Anterior cingulate cortex (tissue), 58 donors: ENCODE data around the gene OSBPL6.
"Not testable (repeated sequence)": the region's sequence is repeated elsewhere in the genome, so short reads cannot be mapped to it uniquely, and the experiment has no call there.

Experiments
- DNase-seq, 58 donors: peaks; one replicate each; lab custom pipeline; 2025; lab: John Stamatoyannopoulos, UW

The OSBPL6 gene

GRCh38 chr2:178292586-178292985 lies 98.3 kb downstream of the OSBPL6 start:
- no peak for DNase-seq

DNA sequence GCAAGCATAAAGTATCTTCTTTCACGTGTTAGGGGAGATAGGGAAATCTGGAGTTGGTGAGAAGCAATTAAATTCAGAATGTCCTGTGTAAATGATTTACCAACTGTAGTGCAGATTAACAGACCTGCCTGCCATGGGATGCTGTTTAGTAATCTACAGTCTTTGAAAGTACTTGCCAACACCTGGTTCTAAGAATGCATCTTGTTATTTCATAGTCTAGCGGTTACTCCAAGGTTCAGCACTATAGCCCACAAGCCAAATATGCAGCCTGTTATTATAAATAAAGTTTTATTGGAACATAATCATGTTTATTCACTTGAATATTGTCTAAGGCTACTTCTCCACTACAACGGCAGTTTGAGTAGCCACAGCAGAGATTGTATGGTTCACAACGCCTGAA lies 100.8 kb downstream of the OSBPL6 start:
- DNase-seq, result no peak

DNA sequence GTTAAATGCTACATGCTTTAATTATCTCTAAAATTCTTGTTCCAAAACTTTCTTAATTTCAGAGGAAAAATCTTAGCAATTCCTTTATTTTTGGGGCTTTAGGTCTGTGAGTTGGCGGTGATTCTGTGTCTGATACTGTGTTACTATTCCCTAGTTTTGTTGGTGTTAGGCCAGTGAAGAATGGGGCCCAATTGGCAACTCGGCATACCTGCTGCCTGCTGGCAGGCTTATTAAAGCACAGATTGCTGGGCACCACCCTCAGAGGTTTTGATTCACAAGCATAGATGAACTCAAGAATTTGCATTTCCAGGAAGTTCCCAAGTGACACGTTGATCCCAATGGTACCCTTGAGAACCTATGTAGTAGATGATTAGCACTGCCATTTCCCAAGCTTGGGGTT lies 101.6 kb downstream of the OSBPL6 start:
- DNase-seq, result no peak

DNA sequence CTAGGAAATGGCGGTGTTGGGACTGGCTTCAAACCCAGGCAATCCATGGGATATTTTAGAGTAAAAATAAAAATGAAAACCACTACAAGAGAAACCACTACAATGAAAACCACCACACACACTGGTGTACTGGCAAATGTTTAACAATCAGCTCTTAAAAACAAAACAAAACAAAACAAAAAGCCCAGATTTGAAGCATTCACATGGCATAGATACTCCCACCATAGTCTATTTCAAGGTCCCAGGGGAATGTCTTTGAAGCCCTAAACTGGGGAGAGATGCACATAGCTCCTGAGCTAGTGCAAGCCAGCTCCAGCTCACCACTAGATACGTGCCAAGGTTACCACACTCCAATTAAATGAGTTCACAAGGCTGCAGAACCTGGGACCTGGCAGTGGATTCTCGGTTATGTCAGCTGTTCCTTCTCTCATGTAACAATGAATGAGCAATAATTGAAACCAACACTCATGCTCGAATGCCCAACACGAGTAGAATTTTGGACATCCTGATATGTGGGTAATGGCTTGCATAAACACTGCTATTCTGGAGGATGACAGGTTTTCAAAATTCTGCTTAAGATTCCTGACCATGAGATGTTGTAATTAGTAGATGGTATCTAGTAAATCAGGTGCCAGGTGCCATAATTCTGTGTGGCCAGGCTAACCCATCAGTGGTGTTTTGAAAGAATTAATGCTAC lies 102.2 kb downstream of the OSBPL6 start:
- DNase-seq, result no peak

DNA sequence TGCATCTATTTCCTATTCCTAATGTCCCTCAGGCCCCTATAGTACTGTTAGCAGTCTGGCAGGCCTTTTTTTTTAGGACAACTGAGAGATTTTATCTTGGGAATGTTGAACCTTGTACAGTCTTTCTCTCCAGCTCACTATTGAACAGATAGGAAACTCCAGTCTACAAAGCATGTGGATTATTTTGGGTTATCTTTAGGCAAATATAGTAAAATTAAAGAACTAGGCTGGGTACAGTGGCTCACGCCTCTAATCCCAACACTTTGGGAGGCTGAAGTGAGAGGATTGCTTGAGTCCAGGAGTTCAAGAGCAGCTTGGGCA lies 102.7 kb downstream of the OSBPL6 start:
- DNase-seq, result no peak

GRCh38 chr2:178298785-178299212 lies 104.5 kb downstream of the OSBPL6 start:
- DNase-seq, result no peak

DNA sequence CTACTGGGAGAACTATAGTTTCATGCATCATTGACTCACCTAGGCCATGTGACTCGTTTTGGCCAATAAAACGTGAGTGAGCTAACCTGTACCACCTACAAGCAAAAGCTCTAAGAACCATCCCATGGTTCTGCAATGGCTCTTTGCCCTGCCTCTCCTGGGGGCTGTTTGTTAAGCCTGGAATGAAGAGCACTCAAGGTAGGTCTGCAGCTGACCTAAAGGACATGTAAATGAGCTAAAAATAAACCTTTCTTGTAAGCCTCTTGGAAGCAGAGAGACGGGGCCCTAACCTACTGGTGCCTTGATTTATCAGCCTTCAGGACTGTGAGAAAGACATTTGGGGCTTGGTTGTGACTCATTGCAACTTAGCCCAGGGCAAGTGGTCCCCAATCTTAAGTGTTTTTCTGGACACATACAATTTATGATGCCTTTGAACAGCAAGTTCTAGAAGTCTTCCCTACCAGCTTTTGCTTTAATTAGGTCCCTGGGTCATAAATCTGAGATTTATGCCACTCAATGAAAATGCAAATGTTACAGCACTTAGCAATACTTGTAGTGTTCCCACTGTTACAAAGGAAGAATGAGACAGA lies 107.4 kb downstream of the OSBPL6 start:
- no peak for DNase-seq

DNA sequence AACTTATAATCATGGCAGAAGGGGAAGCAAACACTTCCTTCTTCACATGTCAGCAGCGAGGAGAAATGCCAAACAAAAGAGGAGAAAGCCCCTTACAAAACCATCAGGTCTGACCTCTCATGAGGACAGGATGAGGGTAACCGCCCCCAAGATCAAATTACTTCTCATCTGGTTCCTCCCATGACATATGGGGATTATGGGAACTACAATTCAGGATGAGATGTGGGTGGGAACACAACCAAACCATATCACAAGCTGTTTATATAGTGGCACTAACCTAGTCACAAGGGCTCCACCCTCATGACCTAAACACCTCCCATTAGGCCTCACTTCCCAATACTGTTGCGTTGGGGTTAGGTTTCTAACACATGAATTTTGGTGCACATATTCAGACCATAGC lies 110.0 kb downstream of the OSBPL6 start:
- DNase-seq, result no peak

DNA sequence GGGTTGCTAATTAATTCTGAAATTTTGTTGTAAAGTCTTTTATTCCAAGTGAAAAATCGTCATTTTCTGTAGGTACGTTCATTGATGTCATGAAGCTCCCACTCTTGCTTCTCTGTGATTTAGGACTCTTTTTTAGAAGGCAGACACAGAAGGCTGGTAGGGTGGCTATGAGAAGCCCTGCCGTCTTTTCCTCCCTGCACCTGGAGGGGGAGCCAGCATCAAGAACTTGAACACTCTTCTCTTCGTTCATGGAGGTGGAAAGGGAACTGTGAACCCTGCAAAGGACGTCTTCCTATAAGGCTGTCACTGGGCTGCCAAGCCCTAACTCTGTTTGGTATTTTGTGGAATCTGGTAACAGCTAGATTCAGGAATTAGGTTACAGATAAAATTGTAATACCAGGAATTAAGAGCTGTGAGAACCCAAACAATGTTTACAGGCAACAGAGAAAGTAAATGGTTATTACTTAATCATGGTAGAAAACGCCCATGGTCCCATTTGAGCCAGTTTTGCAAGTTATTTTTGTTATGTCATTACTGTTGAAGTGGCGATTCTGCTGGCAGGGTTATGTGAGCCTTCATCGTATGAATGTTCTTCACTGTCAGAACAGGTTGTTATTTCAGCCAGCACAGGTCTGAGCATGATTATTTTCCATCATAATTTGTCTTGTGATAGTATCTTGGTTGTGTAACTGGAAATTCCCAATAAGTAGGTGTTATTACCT lies 112.2 kb downstream of the OSBPL6 start:
- DNase-seq, result peak in 8 of 58 donors; percentile 6 to 24 (median 14)

DNA sequence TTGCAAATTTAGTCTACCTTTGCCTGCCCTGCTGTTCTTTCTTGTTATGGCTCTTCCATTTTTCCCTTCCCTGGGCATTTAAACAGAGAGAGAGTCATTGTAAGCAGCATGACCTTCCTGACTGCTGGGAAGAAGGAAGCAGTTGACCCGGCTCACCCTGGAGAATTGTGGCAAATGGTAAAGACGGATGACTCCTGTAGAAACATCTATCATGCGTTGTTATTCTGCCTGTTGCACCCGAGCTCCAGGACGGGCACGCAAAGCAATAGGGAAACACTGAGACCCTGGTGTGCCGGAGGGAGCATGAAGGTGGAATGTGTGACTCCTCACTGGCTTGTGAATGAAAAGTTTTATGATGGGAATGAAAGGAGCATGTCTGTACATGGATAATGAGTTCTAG lies 113.3 kb downstream of the OSBPL6 start:
- no peak for DNase-seq

DNA sequence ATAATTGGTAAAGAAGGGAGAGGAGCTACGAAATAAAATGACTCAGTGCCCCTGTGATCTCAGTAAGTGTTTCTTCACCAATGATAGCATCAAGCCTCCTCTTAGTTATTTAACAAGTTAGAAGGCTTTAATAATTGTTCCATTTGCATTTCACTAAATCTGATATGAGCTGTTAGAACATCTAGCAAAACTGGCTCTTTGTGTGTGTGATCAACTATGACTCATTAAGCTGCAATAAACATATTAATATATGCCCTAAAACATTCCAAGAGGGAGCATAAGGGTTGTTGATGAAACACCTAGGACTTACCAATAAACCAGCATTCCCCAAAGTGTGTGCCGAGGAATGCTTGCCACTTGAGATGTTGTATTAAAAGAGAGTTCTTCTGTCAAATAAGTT lies 115.2 kb downstream of the OSBPL6 start:
- DNase-seq, result no peak

DNA sequence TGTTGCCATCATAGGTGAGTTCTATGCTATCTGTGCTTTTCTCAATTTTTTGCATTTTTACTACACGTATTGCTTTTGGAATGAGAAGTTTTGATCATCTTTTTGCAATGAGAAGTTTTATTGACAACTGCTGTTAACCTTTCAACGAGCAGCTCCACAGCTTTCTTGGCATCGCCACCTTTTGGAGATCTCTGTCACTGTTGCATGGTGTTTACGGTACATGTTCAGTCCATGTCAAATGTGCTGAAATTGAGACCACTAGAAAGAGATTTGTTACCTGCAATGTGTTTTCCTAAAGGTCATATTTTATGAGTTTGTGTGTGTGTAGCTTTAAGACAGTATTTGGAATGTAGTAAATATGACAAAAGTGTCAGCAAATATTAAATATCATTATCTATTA lies 120.8 kb downstream of the OSBPL6 start:
- no peak for DNase-seq

DNA sequence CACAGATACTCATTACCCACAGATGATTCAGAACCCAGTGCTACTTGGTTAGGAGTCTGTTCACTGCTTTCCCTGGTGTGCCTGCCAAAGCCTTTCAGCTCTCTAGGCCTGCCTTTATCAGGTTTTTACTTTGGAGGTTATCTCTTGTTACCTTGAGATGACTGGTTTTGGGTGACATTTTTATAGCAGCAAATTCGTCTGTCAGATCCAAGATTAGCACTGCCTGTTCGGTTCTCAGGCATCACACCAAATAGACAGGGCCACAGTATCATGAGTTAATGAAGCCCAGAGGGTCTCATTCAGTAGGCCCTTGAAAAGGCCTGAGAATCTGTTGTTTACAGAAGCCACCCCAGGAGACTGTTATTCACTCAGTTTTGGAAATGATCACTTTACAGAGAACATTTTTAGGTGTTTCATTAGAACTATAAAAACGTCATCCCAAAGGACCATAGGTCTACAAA lies 121.2 kb downstream of the OSBPL6 start:
- no peak for DNase-seq

- no peak for DNase-seq
These were observed 123.5 kb downstream of the OSBPL6 start for GRCh38 chr2:178317811-178318210.

DNA sequence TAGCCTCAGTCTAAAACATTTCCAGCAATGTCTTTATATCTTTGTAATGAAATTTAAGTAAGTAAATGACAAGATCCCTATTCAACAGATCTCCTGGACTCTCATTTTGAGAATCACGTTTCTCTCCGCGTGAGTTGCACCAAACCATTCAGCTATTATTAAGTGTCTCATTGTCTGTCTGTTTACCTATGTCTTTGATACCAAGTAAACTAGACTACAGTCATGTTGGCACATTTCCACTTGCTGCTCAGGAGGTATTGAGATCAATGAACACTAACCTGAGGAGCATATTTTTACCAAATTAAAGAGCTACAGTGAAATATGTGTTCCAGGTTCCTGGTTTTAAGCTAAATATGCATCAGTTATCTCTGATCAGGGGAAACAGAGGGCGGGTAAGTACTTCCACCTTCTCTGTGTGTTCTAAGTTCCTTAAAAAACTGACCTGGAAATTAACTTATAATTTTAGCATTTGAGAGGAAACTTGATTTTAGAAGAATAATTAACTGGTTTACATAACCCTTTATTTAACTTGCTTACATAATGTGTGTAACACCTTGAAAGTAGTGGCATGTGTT lies 125.8 kb downstream of the OSBPL6 start:
- DNase-seq, result no peak

GRCh38 chr2:178322068-178322467 lies 127.8 kb downstream of the OSBPL6 start:
- no peak for DNase-seq

GRCh38 chr2:178323331-178323730 lies 129.0 kb downstream of the OSBPL6 start:
- DNase-seq, result not testable (repeated sequence)

- no peak for DNase-seq
These were observed 129.8 kb downstream of the OSBPL6 start for GRCh38 chr2:178324077-178324476.

DNA sequence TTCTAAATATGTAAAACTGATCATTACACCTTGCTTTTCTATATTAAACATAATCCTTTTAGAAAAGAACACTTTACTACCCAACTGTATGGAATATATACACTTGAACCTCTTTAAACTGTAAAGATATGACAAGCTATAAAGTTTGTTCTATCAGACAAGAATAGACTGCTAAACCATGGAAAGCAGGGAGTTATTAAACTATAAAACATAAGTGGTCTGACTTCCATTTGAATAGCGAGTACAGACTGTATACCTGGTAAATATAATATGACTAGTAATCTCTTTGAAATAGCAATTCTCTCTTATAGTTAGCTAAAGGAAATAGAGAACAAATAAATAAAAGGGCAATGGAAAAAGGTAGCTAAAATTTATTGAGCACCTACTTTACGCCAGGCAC lies 131.0 kb downstream of the OSBPL6 start:
- no peak for DNase-seq

GRCh38 chr2:178327516-178327915 lies 133.2 kb downstream of the OSBPL6 start:
- DNase-seq, result no peak

DNA sequence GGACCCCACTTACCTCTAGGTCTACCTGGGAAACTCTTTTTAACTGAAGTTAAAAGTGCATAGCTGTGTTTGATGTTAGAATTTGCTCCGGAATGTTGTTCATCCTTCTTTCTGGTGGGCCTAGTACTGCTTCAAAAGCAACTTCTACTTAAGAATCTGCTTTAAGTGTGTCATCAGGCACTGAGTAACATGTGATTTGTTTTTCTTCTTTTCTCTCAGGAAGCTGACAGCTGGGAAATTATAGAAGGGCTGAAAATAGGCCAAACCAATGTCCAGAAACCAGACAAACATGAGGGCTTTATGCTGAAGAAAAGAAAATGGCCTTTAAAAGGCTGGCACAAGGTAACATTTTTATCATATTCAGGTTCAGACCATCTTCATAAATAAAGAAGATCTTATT lies 133.7 kb downstream of the OSBPL6 start:
- DNase-seq, result peak in 1 of 58 donors; percentile 26
